IgD-negative memory B cell (primary cell): ENCODE results near the gene RNLS. TPM values are rescaled to one million over a fixed set of nuclear protein-coding genes. Genes with fewer than 3 reads are reported as not detected.

ENCODE experiments used
- H3K27ac Mint-ChIP-seq, 3 donors: one replicate each; pipeline ENCODE4 v1.8.0; 2020 to 2022; ENCODE audit warnings: mild to moderate bottlenecking in 3 of 3, mixed read lengths in 3 of 3, moderate library complexity in 1 of 3
- H3K27me3 Mint-ChIP-seq: one replicate; pipeline ENCODE4 v1.8.0; 2021; ENCODE audit warnings: mixed read lengths
- H3K36me3 Mint-ChIP-seq: one replicate; pipeline ENCODE4 v1.8.0; 2020; ENCODE audit warnings: mild to moderate bottlenecking, mixed read lengths
- H3K4me1 Mint-ChIP-seq, 3 donors: one replicate each; pipeline ENCODE4 v1.8.0; 2020 to 2022; ENCODE audit warnings: mixed read lengths in 3 of 3, mild to moderate bottlenecking in 1 of 3
- H3K4me3 Mint-ChIP-seq, 4 donors: one replicate each; pipeline ENCODE4 v1.8.0; 2020 to 2022; ENCODE audit warnings: mild to moderate bottlenecking in 4 of 4, mixed read lengths in 4 of 4, moderate library complexity in 3 of 4
- H3K9me3 Mint-ChIP-seq, 3 donors: one replicate each; pipeline ENCODE4 v1.8.0; 2020 to 2021; ENCODE audit warnings: mixed read lengths in 3 of 3, mild to moderate bottlenecking in 1 of 3
- polyA plus RNA-seq: library from polyadenylated mRNA; unstranded; fragments of 300-500 nt; fragmentation: Illumina TruSeq; gene quantifications from one replicate; pipeline ENCODE4 v1.2.3, GENCODE V29; 2021

Gene RNLS
- polyA plus RNA-seq = 6.8 TPM

DNA sequence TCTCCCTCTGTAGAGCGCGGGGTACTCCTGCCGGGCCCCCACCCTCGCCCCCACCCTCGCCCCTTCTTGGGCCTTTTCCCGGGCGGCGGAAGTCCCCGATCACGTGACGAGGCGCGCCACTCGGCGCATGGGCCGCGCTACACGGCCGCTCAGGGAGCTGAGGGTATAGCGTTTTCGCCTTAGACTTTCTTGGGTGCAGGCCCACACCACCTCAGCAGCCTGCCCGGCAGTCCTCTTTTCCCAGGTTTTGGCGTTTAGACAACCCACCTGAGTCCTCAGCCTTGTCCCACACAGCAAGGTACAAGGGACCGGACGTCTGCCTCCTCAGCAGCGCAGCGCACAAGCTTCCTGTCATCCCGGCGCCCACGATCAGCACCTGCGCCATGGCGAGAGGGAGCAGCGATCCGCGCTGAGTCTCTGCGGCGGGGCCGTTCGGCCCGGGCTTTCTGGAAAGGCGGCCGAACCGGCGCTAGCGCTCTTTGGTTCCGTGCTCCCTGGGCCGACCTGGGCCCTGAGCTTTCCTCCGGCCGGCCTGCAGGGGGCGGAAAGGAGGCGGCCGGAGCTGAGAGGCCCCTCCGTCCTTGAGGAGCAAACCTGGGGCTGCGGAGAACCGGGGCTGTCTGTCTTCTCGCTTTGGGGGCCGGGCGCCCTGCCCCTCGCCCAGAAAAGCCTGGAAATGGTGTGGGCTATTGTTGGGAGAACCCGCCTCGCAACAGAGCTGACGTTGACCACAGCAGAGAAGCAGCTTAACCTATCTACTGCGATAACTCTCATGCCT is at the start of gene RNLS:
RNLS (minus strand) TSS at position 513 of the 778 bp plus-strand sequence.
- Mint-ChIP-seq H3K27ac (peak within 1 kb of the TSS; percentile 84 to 97 (median 93)), H3K36me3 (no peaks in the 10 kb centered on the region), H3K4me3 (peak within 1 kb of the TSS; percentile 93 to 99 (median 95))

DNA sequence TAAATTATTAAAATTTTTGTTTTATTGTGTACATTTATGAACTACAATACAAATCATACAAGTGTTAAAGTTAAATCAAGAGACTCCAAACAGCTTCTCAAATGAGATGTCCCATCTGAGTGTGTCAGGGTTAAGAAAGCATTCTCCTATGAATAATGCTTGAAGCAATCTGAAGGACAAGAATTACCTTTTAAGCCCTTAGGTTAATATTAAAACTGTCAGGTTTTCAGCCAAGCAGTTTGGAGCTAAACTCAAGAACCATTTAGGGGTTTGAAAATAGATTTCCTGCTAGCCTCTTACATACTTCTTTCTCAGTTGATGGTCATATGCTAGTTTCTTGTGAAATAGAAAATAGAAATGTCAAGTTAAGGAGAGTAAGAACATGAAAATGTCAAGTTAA is 41.7 kb upstream of the RNLS start:
- H3K27ac Mint-ChIP-seq = no peak overlapping the region
- peaks cover 0 to 5% (median 4%) of the 10 kb centered on the region in 3 donors for H3K9me3 Mint-ChIP-seq
- H3K4me1 Mint-ChIP-seq = no peaks in the 10 kb centered on the region
- no peaks in the 10 kb centered on the region for H3K36me3 Mint-ChIP-seq
- peaks cover 2% of the 10 kb centered on the region for H3K27me3 Mint-ChIP-seq
- no peak overlapping the region for H3K4me3 Mint-ChIP-seq

More for the DNA sequence above, at the start of gene RNLS:
- H3K9me3 Mint-ChIP-seq = no peaks in the 10 kb centered on the region
- no peaks in the 10 kb centered on the region for H3K27me3 Mint-ChIP-seq
- peaks cover 10 to 12% (median 11%) of the 10 kb centered on the region in 3 donors for H3K4me1 Mint-ChIP-seq

DNA sequence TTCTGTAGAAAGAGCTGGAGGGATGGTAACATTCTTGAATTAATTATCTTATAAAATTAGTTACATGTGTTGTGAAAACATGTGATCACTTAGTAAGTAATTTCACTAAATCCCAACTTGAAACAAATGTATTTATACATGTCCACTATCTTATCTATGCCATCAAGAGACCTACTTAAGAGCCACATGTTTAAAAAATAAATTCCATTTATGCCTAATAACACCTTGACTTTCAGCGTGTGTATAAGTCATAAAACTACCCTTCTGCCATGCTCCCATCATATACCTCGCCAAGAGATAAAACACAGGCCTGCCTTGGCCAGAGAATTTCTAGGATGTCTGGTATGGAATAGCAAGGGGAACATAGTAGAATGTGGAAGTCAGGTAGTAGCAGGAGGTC is 40.7 kb upstream of the RNLS start:
- H3K27ac Mint-ChIP-seq = peak overlapping the region in 1 of 3 donors; percentile 61
- peaks cover 2% of the 10 kb centered on the region for H3K27me3 Mint-ChIP-seq
- peaks cover 0 to 5% (median 1%) of the 10 kb centered on the region in 3 donors for H3K9me3 Mint-ChIP-seq
- H3K4me1 Mint-ChIP-seq = no peaks in the 10 kb centered on the region
- H3K36me3 Mint-ChIP-seq = no peaks in the 10 kb centered on the region
- no peak overlapping the region for H3K4me3 Mint-ChIP-seq

DNA sequence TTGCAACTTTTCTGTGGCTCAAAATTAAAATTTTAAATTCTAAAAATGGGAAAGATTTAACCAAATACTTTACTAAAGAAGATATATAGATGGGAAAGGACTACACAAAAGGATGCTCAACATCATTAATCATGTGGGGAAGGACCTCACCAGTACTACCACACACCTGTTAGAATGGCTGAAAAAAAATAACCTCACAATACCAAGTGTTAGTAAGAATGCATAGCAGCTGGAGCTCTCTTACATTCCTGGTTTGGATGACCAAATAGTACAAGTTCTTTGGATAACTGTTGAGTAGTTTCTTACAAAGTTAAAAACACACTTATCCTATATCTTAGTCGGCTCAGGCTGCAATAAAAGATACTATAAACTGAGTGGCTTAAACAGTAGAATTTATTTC is 37.3 kb upstream of the RNLS start:
- H3K9me3 Mint-ChIP-seq = peaks cover 0 to 5% (median 0%) of the 10 kb centered on the region in 3 donors
- H3K4me3 Mint-ChIP-seq = no peak overlapping the region
- H3K4me1 Mint-ChIP-seq = no peaks in the 10 kb centered on the region
- H3K36me3 Mint-ChIP-seq = no peaks in the 10 kb centered on the region
- H3K27me3 Mint-ChIP-seq = no peaks in the 10 kb centered on the region
- H3K27ac Mint-ChIP-seq = no peak overlapping the region

DNA sequence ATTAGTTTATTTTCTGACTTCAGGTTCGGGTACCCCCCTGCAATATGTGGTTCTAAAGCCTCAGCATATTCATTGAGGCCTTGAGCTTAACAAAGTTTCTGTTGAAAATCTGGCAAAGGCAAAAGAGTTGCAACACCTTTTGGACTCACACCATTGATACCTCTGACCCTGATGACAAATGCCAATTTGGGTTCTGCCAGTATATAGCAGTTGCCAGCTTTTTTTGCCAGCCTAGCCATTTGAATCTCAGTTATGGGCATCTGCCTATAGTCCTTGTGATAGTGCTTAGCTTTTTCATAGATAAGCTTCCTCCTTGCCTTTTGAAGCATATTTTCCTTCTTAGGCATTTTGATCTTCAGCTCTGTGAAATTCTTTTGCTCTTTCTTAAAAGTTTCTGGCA is 35.4 kb upstream of the RNLS start:
- Mint-ChIP-seq H3K27ac (no peak overlapping the region), H3K27me3 (no peaks in the 10 kb centered on the region), H3K4me3 (no peak overlapping the region), H3K9me3 (peaks cover 0 to 5% (median 0%) of the 10 kb centered on the region in 3 donors), H3K36me3 (no peaks in the 10 kb centered on the region), H3K4me1 (no peaks in the 10 kb centered on the region)

DNA sequence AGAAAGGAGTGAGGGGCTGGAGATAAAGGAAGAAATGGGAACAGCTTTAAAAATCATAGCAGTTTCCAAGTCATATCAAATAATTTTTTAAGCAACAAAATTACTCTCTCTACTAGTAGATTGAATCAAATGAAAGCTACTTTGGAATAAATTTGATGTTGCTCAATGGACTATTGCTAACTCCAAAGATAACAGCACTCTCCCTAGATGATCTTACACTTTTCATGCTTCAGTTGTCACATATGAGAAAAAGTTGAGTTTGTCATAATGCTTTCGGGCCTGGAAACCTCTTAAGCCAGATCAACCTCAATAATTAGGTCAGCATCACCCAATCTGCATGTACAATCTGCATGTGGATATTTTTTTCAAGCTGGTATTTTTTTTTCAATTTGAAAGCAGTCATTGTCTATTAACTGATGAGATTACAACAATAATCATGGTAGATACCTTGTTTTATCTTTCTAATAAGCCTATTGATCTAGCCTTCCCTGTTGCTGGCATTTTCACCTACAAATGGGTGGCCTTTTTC is 34.7 kb upstream of the RNLS start:
- H3K27ac Mint-ChIP-seq = no peak overlapping the region
- H3K4me1 Mint-ChIP-seq = no peaks in the 10 kb centered on the region
- H3K27me3 Mint-ChIP-seq = no peaks in the 10 kb centered on the region
- peaks cover 0 to 5% (median 0%) of the 10 kb centered on the region in 3 donors for H3K9me3 Mint-ChIP-seq
- H3K36me3 Mint-ChIP-seq = no peaks in the 10 kb centered on the region
- H3K4me3 Mint-ChIP-seq = no peak overlapping the region

DNA sequence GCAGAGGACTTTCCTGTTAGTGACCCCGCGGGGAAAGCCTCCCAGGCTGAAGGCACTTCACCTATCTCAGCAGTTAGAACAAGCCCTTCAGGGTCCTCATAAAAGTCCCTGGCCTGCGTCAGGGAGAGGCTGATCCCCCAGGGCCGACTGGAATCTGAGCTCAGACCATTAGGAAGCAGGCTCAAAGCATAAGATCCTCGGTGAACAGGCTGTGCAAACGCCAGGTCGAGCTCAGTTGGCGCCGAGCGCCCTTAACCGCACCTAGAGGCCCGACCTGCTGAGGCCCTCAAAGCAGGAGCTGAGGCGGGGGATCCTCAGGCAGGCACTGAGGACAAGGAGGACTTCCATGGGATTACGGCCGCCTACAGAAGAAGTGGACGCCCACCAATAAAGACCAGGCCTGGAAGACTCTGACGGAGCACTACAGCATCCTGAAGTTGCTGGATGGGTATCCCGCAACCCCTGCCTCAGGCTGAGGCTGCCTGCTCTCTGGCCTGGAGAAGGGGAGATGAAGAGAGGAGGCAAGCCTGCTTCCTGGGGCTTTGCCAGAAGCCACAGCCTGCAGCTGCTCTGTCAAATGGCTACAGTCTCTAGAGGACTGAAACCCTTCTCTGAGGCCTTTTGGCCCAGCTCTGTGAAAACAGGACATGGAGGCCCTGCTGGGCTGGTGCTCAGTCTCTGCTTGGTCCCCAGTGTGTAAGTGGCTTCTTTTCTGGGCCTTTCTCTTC is 33.3 kb upstream of the RNLS start:
- Mint-ChIP-seq H3K4me1 (no peaks in the 10 kb centered on the region), H3K9me3 (peaks cover 0 to 5% (median 0%) of the 10 kb centered on the region in 3 donors), H3K27me3 (no peaks in the 10 kb centered on the region), H3K27ac (no peak overlapping the region), H3K4me3 (no peak overlapping the region), H3K36me3 (no peaks in the 10 kb centered on the region)

DNA sequence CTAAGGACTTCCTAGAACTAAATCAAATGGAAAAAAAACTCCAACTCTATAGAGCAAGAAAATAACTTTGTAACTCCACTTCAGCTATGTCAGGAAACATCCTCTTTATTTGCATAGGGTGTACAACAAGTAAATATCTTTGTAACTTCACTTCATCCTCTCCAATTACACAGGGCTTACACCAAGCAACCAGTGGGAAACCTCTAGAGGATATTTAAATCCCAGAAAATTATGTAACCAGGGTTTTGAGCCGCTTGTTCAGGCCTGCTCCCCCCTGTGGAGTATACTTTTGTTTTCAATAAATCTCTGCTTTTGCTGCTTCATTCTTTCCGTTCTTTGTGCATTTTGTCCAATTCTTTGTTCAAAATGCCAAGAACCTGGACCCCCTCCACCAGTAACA is 25.7 kb upstream of the RNLS start:
- H3K4me3 Mint-ChIP-seq = no peak overlapping the region
- no peaks in the 10 kb centered on the region for H3K9me3 Mint-ChIP-seq
- no peaks in the 10 kb centered on the region for H3K36me3 Mint-ChIP-seq
- H3K4me1 Mint-ChIP-seq = peaks cover 0 to 6% (median 0%) of the 10 kb centered on the region in 3 donors
- H3K27ac Mint-ChIP-seq = no peak overlapping the region
- no peaks in the 10 kb centered on the region for H3K27me3 Mint-ChIP-seq

DNA sequence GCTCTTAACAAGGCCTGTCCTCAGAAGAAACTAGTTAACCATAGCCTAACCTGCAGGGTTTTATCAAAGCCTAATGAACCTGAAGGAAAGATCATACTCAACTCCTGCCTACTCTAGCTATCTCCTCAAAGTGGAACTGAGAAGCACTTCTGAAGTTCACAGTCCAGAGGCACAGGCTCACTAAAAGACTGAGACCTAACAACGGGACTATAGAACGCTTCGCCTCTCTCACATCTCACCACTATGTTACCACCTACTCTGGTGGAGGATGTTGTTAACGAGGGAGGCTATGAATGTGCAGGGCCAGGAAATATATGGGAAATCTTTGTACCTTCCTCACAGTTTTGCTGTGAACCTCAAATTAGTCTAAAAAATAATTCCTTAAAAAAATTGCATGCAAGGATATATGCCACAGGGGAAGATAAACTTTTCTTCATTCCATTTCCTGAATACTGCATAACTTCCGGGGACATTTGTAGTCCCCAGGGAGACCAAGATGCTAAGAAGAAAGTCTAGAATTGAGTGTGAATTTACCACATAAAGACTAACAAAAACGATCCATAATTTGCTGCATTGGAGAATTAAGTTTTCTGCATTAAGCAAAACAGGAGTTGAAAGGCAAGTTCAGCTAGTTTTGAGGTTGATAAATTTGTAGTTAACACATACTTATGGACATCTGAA is 25.1 kb upstream of the RNLS start:
- Mint-ChIP-seq H3K27ac (peak overlapping the region in 1 of 3 donors; percentile 44), H3K9me3 (no peaks in the 10 kb centered on the region), H3K36me3 (no peaks in the 10 kb centered on the region), H3K27me3 (no peaks in the 10 kb centered on the region), H3K4me1 (peaks cover 0 to 6% (median 0%) of the 10 kb centered on the region in 3 donors), H3K4me3 (no peak overlapping the region)

DNA sequence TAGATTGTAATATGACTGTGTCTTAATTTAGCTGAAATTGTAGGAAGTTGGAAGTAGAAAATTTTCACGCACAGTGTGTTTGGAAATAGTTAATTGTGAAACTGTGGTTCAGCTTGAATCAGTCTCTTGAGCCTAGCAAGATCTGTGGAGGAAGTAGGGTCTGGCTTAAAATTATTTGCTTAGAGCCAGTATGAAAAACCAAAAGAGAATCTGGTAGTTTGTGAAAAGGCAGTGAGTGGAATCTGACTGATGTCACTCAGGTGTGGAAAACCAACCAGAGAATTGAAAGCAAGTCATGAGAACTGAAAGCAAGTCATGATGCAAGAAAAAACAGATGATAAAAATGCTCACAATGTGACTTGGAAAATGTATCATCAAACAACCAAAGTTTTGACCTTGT is 14.9 kb upstream of the RNLS start:
- peaks cover 5 to 8% (median 7%) of the 10 kb centered on the region in 3 donors for H3K4me1 Mint-ChIP-seq
- H3K27me3 Mint-ChIP-seq = no peaks in the 10 kb centered on the region
- H3K4me3 Mint-ChIP-seq = no peak overlapping the region
- no peaks in the 10 kb centered on the region for H3K36me3 Mint-ChIP-seq
- H3K9me3 Mint-ChIP-seq = peaks cover 0 to 5% (median 0%) of the 10 kb centered on the region in 3 donors
- peak overlapping the region in 1 of 3 donors; percentile 39 for H3K27ac Mint-ChIP-seq

DNA sequence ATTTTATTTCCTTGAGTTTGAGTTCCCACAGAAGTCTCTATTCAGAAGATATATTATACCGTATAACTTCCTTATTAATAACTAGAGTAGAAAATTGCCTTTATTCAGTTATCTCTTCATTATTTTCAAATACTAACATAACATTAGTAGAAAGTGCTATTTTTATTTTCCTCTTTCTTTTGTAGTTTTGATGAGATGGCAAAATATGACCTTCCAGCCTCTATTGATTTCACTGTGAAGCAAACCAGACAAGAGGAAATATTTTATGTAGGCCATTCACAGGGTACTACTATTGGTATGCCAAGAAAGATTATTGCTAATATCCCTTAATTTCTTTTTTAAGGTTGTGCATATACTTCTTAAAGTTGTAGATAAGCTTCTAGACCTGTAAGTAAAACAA is 11.4 kb upstream of the RNLS start:
- no peaks in the 10 kb centered on the region for H3K27me3 Mint-ChIP-seq
- H3K36me3 Mint-ChIP-seq = no peaks in the 10 kb centered on the region
- no peak overlapping the region for H3K4me3 Mint-ChIP-seq
- H3K9me3 Mint-ChIP-seq = no peaks in the 10 kb centered on the region
- no peak overlapping the region for H3K27ac Mint-ChIP-seq
- H3K4me1 Mint-ChIP-seq = peaks cover 5 to 8% (median 7%) of the 10 kb centered on the region in 3 donors

DNA sequence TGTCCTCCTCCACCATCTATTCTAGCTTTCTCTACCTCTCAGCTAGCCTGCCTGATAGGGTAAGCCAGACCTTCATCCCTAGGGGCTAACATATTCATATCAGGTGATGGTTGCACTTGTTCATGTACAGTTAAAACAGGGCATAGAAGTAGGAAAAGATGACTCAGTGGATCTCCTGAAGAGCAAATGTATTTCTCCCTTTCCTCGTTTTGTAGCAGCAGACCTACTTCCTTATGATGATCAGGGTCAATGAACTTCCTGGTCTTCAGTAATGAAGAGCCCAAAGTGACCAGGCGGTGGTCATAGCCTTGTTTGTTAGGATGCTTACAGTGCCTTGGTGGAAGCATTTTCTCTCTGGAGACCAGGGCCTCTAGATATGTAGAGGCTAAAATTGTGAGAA is 9.8 kb upstream of the RNLS start:
- no peak overlapping the region for H3K27ac Mint-ChIP-seq
- no peak overlapping the region for H3K4me3 Mint-ChIP-seq
- H3K36me3 Mint-ChIP-seq = no peaks in the 10 kb centered on the region
- H3K4me1 Mint-ChIP-seq = peaks cover 1 to 2% (median 1%) of the 10 kb centered on the region in 3 donors
- H3K27me3 Mint-ChIP-seq = no peaks in the 10 kb centered on the region
- no peaks in the 10 kb centered on the region for H3K9me3 Mint-ChIP-seq

DNA sequence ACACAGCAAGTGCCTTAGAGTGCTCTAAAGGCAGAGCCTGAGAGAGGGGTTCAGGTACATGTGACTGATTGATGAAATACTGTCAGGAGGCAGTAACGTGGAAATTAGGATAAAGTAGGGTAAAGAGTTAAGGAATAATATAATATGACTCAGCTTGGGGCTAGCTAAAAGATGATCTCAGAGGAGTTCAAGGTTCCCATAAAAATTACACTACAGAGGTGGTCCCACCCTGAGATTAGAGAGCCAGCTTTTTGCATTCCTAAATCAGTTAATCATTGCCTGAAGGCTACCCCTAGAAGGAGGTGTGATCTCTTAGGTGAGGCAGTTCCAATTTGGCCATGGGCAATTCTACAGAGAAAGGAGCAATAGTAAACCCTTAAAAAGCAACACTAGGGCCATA is 9.3 kb upstream of the RNLS start:
- Mint-ChIP-seq H3K4me3 (no peak overlapping the region), H3K36me3 (no peaks in the 10 kb centered on the region), H3K9me3 (no peaks in the 10 kb centered on the region), H3K27me3 (no peaks in the 10 kb centered on the region), H3K27ac (no peak overlapping the region), H3K4me1 (no peaks in the 10 kb centered on the region)

DNA sequence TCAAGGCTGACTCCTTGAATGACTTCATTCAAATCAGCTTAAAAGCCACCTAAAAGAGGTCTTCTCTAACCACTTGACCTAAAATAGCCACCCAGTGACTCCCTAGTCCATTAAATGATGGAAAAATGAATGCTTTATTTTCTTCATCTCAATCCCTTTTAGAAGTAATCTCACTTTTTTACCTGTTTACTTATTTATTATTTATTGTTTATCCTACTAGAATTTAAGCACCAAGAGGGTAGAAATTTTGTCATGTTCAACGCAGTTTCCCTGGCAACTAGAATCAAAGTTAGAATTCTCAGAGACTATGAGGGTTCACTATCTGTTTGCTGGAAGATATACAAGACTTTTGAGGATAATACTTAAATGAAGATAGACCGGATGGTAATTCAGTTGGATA is 3.3 kb upstream of the RNLS start, which contains the start of gene LIPJ:
LIPJ (plus strand) TSS at position 301 of the 400 bp plus-strand sequence. CDS start 3,926 bp downstream, outside the sequence.
- no peaks in the 10 kb centered on the region for H3K36me3 Mint-ChIP-seq
- H3K27me3 Mint-ChIP-seq = no peaks in the 10 kb centered on the region
- H3K9me3 Mint-ChIP-seq = no peaks in the 10 kb centered on the region
- no peak within 1 kb of the TSS for H3K27ac Mint-ChIP-seq
- H3K4me1 Mint-ChIP-seq = peaks cover 10 to 12% (median 11%) of the 10 kb centered on the region in 3 donors
- peak within 1 kb of the TSS in 2 of 4 donors; percentile 69 to 71 for H3K4me3 Mint-ChIP-seq

DNA sequence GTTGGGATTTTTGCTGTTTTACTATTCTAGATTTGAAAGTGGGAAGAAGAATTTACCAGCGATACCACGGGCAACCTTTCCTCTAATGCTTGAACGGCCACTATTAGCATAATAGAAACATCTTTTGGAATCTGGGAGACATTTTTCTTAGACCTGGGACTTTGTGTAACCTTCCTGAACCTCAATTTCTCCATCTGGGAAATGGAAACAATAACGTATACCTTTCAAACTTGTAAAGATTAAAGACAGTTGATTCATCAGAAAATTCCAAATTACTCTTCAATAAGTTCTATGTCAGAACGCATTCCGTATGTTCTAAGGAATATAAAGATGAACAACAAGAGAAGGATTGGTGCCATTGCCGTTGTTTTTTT is 453 bp upstream of the RNLS start:
- Mint-ChIP-seq H3K27me3 (no peaks in the 10 kb centered on the region), H3K9me3 (no peaks in the 10 kb centered on the region), H3K4me1 (peaks cover 10 to 12% (median 11%) of the 10 kb centered on the region in 3 donors), H3K36me3 (no peaks in the 10 kb centered on the region), H3K27ac (peak overlapping the region; percentile 84 to 97 (median 93)), H3K4me3 (peak overlapping the region; percentile 93 to 99 (median 95))
